Bronchial epithelial cell (primary cell): ENCODE data around the gene ATF3. TPM values are rescaled to one million over a fixed set of nuclear protein-coding genes. Genes with fewer than 3 reads are reported as not detected.

Source experiments
- DNase-seq: peaks from one replicate; pipeline ENCODE4 v3.0.0-alpha.2; 2010; ENCODE audit warnings: low read depth
- FAIRE-seq: peaks from 2 replicates; lab custom pipeline; 2011; peaks lifted over from hg19 to GRCh38; lab: Jason Lieb, UNC
- H3K27me3 ChIP-seq: 2 replicates; pipeline ENCODE4 v1.5.1; 2011; ENCODE audit warnings: low read length; ENCODE audit not compliant: control insufficient read depth, insufficient read depth
- H3K36me3 ChIP-seq: 2 replicates; pipeline ENCODE4 v1.5.1; 2011; ENCODE audit warnings: low read length; ENCODE audit not compliant: control insufficient read depth, insufficient read depth
- H3K4me3 ChIP-seq: 2 replicates; pipeline ENCODE4 v1.5.1; 2011; ENCODE audit warnings: mild to moderate bottlenecking, low read depth, low read length, control low read depth
- total RNA-seq: library from RNA; depleted of rRNA; stranded (reverse); fragments of >200 nt; gene quantifications from 2 replicates; pipeline ENCODE4 v1.2.1, GENCODE V29; 2014
- TF ChIP-seq, protein P1 (sequence below): IDR thresholded peaks from 2 replicates; pipeline ENCODE4 v1.5.1; 2011; ENCODE audit warnings: mild to moderate bottlenecking, moderate library complexity, low read length, control low read depth, inconsistent platforms; ENCODE audit not compliant: insufficient read depth, severe bottlenecking

The ATF3 gene
- total RNA-seq, 1 donor from 2014 or later = 19.2 TPM

- no peak for FAIRE-seq
- no peak for DNase-seq
- peaks cover 2% of the 10 kb centered on the region for H3K27me3 ChIP-seq
- no peak overlapping the region for H3K4me3 ChIP-seq
- TF ChIP-seq, protein P1, sequence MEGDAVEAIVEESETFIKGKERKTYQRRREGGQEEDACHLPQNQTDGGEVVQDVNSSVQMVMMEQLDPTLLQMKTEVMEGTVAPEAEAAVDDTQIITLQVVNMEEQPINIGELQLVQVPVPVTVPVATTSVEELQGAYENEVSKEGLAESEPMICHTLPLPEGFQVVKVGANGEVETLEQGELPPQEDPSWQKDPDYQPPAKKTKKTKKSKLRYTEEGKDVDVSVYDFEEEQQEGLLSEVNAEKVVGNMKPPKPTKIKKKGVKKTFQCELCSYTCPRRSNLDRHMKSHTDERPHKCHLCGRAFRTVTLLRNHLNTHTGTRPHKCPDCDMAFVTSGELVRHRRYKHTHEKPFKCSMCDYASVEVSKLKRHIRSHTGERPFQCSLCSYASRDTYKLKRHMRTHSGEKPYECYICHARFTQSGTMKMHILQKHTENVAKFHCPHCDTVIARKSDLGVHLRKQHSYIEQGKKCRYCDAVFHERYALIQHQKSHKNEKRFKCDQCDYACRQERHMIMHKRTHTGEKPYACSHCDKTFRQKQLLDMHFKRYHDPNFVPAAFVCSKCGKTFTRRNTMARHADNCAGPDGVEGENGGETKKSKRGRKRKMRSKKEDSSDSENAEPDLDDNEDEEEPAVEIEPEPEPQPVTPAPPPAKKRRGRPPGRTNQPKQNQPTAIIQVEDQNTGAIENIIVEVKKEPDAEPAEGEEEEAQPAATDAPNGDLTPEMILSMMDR = no peak
- H3K36me3 ChIP-seq = no peaks in the 10 kb centered on the region
These were observed 43.5 kb upstream of the ATF3 start for GRCh38 chr1:212565079-212565478.

DNA sequence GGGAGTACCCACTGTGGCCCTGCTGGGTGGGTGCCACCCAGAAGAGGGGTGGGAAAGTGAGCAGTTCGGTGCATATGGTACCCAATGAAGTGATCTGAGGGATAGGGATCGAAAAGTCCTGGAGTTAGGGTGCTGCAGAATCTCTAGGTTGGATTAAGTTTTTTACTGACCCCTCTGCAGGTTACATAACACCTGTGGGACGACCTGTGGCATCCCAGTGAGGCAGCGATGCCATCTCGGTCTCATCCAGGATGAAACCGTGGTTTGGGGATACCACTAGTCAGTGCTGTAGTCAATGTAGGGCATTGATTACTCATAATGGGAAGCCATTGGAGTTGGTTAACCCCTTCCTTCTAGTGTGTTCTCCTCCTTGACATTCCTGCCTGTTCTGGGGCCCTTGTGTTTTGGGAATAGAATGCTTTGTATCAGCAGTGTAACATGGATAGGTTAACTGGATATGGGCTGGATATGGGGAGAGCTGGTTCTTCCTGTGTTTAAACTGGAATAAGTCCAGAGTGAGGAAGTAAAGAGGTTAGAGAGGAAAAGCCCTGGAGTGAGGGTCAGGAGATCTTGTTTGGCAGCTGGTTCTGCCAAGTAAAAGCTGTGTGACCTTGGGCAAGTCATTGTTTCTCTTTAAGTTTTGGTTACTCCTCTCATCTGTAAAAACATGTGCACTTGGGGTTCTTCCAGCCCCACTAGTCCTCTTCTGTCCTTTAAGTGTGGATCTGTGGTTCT lies 42.8 kb upstream of the ATF3 start:
- Histone ChIP-seq H3K4me3 (no peak overlapping the region), H3K27me3 (peaks cover 2% of the 10 kb centered on the region), H3K36me3 (no peaks in the 10 kb centered on the region)
- FAIRE-seq = no peak
- TF ChIP-seq, protein P1 = no peak
- no peak for DNase-seq

DNA sequence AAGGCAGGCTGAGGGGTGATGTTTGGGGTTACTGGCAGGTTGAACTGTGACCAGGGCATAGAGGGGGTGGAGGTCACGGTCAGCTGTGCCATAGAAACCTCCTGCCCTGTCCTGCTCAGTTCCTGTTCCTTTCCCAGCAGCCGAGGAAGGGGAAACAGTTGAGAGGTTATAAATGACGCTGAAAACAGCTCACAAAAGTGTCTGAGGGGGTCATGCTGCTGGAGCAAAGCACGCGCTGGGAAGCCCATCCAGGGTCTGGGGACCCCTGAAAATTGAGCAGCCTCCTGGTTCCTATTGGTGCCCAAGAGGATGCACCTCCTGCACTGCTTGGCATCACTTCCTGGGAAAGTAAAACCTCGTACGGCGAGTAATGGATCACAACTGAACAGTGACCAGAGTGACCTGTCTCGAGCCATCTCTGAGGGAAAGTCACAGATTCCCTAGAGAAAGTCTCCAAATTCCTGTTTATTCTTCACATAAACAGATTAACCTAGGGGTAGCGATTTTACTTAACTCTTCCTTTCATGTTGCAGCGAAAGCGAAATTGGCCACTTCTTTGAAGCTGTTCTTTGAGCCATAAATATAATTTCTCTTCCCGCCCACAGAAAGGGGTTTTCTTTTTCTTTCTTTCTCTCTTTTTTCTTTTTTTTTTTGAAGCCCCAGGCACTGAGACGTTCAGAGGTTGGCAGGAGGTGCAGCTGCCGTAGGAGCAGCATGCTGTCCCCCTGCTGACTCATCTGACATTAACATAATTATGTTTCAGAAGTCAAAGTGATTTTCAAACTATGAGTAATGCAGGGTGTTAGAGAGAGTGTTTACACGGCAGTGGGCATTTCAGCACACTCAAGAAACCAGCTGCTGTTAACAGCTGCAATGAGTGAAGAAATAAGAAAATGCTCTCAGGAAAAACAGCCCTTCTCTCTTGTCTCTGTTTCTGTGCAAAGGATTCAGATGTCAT lies 41.8 kb upstream of the ATF3 start:
- DNase-seq (peak; percentile 95), FAIRE-seq (no peak)

DNA sequence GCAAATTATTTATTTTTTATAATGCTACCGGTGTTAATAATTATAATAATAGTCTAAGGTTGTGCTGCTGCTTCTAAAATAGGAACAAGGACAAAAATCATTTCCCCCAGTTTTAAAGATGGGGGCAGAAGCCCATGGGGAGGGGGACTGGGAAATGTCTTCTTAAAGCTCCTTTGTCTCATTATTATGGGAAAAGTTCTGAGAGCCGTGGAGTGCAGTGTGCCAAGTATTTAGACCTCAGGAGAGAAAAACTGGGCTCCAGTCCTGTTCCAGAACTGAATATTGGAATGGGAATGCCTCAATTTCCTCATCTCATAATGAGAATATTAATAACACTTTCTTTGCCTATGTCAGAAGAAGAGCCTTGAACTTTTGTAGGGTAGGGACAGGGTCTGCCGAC lies 40.9 kb upstream of the ATF3 start:
- Histone ChIP-seq H3K36me3 (no peaks in the 10 kb centered on the region), H3K27me3 (peaks cover 2% of the 10 kb centered on the region), H3K4me3 (no peak overlapping the region)
- no peak for DNase-seq
- FAIRE-seq = no peak
- TF ChIP-seq, protein P1 = no peak

More for the DNA sequence above, 41.8 kb upstream of the ATF3 start:
- Histone ChIP-seq H3K36me3 (no peaks in the 10 kb centered on the region), H3K4me3 (peak overlapping the region; percentile 38), H3K27me3 (peaks cover 2% of the 10 kb centered on the region)
- TF ChIP-seq, protein P1 = no peak

DNA sequence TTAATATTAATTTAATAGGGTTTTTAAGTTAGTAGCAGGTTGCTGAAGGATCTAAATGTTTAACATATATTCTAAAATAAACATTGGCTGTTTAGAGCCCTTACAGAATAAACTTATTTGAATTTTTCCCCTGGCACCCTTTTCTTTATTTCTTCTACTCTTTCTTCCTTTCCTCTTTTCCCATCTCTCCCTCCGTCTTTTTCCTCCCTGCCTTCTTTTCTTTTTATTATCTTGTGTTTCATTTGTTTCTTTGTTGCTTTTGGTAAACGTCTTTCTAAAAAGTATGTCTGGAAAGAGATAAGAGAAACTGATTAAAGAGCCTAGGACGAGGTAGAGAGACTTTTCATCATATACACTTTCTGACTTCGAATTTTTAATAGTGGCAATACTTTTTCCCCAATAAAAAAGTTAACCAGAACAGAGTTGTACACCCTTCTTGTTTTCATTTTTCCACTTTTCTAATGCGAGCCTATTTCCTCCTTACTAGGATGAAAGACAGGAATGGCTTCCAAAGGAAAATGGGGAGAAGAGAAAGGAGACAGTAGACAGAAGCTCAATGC lies 39.5 kb upstream of the ATF3 start:
- H3K36me3 ChIP-seq = no peaks in the 10 kb centered on the region
- FAIRE-seq (no peak), DNase-seq (no peak)
- TF ChIP-seq, protein P1 = no peak
- H3K27me3 ChIP-seq = peaks cover 2% of the 10 kb centered on the region
- H3K4me3 ChIP-seq = no peak overlapping the region
